ENCODE data around the gene NGDN. TPM values are rescaled to one million over a fixed set of nuclear protein-coding genes. Genes with fewer than 3 reads are reported as not detected.

The NGDN gene
- total RNA-seq, 2 experiments from 2014 or later = 75.2 to 80.3 TPM

DNA sequence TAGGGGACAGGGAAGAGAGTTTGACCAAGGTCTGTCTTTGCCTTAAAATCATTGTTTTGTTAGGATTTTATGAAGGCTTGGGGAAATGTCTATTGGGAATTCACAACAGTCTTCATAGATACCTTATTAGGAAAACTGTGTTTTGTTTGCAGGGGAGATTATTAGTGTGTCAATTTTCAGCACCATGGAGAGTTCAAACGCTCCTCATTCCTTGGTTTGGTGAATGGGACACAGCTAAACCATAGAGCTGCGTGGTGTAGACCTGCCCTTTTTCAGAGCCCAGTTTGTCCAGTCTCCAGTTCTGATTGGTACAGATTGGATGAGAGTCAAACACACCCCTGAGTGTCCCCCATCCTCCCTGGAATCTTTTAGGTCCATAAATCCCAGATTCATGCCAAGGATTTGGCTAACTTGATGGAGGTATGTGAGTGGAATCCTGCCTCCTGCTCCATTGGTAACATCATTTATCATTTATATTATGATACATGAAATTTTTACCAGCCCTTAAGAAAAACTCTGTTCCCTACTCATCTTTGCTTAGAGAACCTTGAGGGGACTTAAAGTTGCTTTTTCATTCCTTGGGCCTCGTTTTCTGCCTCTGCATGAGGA, 12.0 kb downstream of the NGDN start:
- H3K27ac Mint-ChIP-seq = no peak overlapping the region
- no peaks in the 10 kb centered on the region for H3K27me3 Mint-ChIP-seq
- no peaks in the 10 kb centered on the region for H3K9me3 Mint-ChIP-seq
- peaks cover 13% of the 10 kb centered on the region for H3K36me3 Mint-ChIP-seq
- peaks cover 2% of the 10 kb centered on the region for H3K4me1 Mint-ChIP-seq
- DNase-seq = no peak
- no peak overlapping the region for H3K4me3 Mint-ChIP-seq

- Mint-ChIP-seq H3K4me1 (peaks cover 2% of the 10 kb centered on the region), H3K36me3 (peaks cover 13% of the 10 kb centered on the region), H3K27ac (no peak overlapping the region), H3K4me3 (no peak overlapping the region), H3K27me3 (no peaks in the 10 kb centered on the region), H3K9me3 (no peaks in the 10 kb centered on the region)
- DNase-seq = no peak
Observed at GRCh38 chr14:23481979-23482822, 12.7 kb downstream of the NGDN start.

GRCh38 chr14:23482823-23483148, 13.3 kb downstream of the NGDN start:
- Mint-ChIP-seq H3K27me3 (no peaks in the 10 kb centered on the region), H3K36me3 (peaks cover 10% of the 10 kb centered on the region), H3K4me3 (no peak overlapping the region), H3K4me1 (peaks cover under 1% of the 10 kb centered on the region), H3K9me3 (no peaks in the 10 kb centered on the region), H3K27ac (no peak overlapping the region)
- DNase-seq = no peak

DNA sequence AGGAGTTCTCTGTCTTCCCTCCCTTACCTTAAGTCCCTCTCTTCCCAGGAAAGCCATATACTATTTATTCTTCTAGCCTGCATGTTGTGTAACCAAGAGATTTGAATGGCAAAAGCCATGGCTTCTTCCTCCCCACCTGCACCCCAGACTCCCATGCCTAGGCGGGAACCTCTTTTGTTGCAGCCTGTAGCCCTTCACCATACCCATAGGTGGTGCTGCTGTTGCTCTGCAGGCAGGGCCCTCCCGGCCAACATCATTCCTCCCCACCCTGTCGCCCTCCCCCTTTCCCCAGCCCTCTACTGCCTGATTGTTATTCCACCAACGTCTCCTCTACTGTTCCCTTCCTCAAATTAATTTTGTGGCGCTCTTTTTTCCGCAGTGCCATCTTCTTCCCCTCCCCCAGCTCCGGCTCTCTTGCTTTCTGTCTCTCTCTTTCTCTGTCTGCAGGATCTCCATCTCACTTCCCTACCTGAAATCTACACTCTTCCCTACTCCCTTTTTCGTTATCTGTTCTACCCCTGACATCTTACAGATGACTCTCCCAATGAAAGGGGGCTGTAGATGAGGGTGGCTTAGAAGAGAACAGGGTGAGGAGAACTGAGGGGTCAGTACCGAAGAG, 13.8 kb downstream of the NGDN start:
- DNase-seq = peak; percentile 14
- no peaks in the 10 kb centered on the region for H3K27me3 Mint-ChIP-seq
- H3K9me3 Mint-ChIP-seq = no peaks in the 10 kb centered on the region
- no peaks in the 10 kb centered on the region for H3K4me1 Mint-ChIP-seq
- peaks cover 8% of the 10 kb centered on the region for H3K36me3 Mint-ChIP-seq
- H3K4me3 Mint-ChIP-seq = no peak overlapping the region
- no peak overlapping the region for H3K27ac Mint-ChIP-seq

GRCh38 chr14:23485326-23485725, 15.8 kb downstream of the NGDN start:
- H3K9me3 Mint-ChIP-seq = no peaks in the 10 kb centered on the region
- H3K36me3 Mint-ChIP-seq = peaks cover 7% of the 10 kb centered on the region
- H3K27ac Mint-ChIP-seq = no peak overlapping the region
- H3K27me3 Mint-ChIP-seq = no peaks in the 10 kb centered on the region
- H3K4me3 Mint-ChIP-seq = no peak overlapping the region
- no peaks in the 10 kb centered on the region for H3K4me1 Mint-ChIP-seq
- no peak for DNase-seq

DNA sequence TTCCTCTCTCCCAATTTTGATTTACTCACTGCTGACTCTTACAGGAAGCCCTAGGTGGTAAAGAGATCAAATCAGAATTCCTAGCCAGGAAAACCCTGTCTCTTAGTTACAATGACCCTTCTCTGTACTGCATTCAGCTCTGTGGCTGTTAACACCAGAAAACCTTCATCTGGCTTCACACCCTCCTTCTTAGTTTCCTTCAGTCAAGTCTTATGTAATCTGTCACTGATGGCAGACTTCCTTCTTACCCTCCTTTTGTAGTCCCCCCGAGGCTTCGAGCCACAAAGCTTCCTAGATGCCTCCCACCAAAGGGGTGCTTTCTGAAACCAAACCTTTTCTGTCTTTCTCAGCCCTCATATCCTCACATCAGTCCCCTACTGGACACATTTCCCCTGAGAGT, 16.5 kb downstream of the NGDN start:
- no peaks in the 10 kb centered on the region for H3K4me1 Mint-ChIP-seq
- H3K27me3 Mint-ChIP-seq = no peaks in the 10 kb centered on the region
- peaks cover 7% of the 10 kb centered on the region for H3K36me3 Mint-ChIP-seq
- no peaks in the 10 kb centered on the region for H3K9me3 Mint-ChIP-seq
- H3K27ac Mint-ChIP-seq = no peak overlapping the region
- H3K4me3 Mint-ChIP-seq = no peak overlapping the region
- no peak for DNase-seq

DNA sequence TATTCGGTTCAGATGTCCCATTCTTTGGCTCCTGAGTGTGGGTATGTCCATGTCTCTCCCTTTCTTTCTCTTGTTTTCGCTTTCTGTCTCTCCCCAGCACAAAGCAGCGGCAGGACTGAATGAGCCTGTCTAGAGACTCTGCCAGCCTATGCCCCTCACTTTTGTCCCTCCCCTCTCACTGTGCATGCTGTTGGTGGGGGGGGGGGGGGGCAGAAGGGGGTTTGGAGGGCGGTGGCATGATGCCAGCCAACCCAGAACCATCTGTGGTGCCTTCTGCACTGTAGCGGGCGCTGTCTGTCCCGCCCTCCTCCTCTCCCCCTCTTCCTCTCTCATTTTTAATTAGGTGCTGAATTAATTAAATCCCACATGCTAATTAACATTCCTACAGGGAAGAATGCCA, 17.7 kb downstream of the NGDN start:
- Mint-ChIP-seq H3K27me3 (no peaks in the 10 kb centered on the region), H3K9me3 (no peaks in the 10 kb centered on the region), H3K4me3 (no peak overlapping the region), H3K4me1 (no peaks in the 10 kb centered on the region), H3K27ac (no peak overlapping the region), H3K36me3 (peaks cover 7% of the 10 kb centered on the region)
- DNase-seq = no peak

- DNase-seq = no peak
- no peaks in the 10 kb centered on the region for H3K9me3 Mint-ChIP-seq
- H3K27me3 Mint-ChIP-seq = no peaks in the 10 kb centered on the region
- H3K36me3 Mint-ChIP-seq = no peaks in the 10 kb centered on the region
- no peaks in the 10 kb centered on the region for H3K4me1 Mint-ChIP-seq
- no peak overlapping the region for H3K4me3 Mint-ChIP-seq
- no peak overlapping the region for H3K27ac Mint-ChIP-seq
Observed at GRCh38 chr14:23492618-23493272, 23.2 kb downstream of the NGDN start.

DNA sequence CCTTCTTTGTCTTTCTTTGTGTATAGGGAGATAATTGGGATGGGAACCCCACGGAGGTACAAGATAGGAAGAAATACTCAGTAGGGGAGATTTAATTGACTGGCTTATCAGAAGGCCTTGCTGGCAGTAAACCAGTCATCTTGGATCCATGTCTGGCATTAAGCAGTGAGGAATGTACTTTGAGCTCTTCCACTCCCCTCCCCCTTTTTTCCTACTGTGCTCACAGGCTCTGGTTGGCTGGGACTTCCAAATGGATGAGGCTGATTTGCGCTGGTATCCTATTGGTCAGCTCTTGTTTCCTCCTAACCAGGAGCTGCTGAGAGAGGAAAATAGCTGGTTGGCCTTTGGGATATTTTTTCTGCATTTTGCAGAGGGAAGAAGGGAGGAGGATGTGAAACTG, 24.7 kb downstream of the NGDN start:
- Mint-ChIP-seq H3K36me3 (no peaks in the 10 kb centered on the region), H3K9me3 (no peaks in the 10 kb centered on the region), H3K27ac (no peak overlapping the region), H3K4me1 (no peaks in the 10 kb centered on the region), H3K27me3 (no peaks in the 10 kb centered on the region), H3K4me3 (no peak overlapping the region)
- DNase-seq = no peak

GRCh38 chr14:23512156-23512555, 42.7 kb downstream of the NGDN start:
- H3K9me3 Mint-ChIP-seq = no peaks in the 10 kb centered on the region
- peak overlapping the region; percentile 67 for H3K4me3 Mint-ChIP-seq
- DNase-seq = no peak
- no peaks in the 10 kb centered on the region for H3K36me3 Mint-ChIP-seq
- peaks cover 9% of the 10 kb centered on the region for H3K4me1 Mint-ChIP-seq
- H3K27ac Mint-ChIP-seq = peak overlapping the region; percentile 50
- no peaks in the 10 kb centered on the region for H3K27me3 Mint-ChIP-seq

DNA sequence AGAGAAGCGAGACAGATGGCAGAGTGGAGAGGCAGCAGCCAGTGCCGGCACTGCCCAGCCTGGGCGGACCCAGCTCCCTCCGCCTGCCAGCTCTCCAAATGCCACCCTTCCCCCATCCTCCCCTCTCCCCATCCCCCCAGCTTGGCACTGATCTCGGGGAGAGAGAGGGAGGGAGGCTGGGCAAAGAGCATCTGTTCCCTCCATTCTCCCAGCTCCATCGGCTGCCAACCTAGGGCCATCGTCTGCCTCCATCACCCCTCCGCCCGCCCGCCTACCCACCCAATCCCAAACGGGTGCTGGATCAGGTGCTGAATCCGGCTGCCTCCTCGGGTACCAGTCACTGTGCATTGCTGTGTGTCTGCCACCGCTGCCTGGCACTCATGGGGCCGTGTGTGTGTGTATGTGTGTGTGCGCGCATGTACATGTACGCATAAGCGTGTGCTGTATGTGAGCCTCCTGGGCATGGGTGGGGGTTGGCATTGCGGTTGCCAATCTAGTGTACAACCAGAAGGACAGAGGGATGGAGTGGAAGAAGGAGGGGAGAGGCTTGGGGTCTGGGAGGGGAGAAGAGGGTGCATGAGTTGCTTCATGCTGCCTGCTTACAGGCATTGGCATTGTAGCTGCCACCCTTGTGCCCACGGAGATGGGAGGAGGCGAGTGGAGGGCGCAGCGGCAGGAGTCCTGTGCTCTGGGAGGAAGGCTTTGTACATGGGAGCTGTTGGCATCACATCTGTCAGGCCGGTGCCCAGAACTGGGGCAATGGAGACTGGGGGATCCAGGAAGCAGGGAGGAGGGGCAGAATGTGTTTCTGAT, 43.7 kb downstream of the NGDN start:
- Mint-ChIP-seq H3K9me3 (no peaks in the 10 kb centered on the region), H3K27me3 (no peaks in the 10 kb centered on the region), H3K4me1 (peaks cover 9% of the 10 kb centered on the region), H3K36me3 (no peaks in the 10 kb centered on the region), H3K27ac (no peak overlapping the region), H3K4me3 (peak overlapping the region; percentile 5)
- DNase-seq = no peak

- H3K36me3 Mint-ChIP-seq = no peaks in the 10 kb centered on the region
- no peaks in the 10 kb centered on the region for H3K9me3 Mint-ChIP-seq
- H3K4me3 Mint-ChIP-seq = no peak overlapping the region
- no peak for DNase-seq
- no peak overlapping the region for H3K27ac Mint-ChIP-seq
- peaks cover 9% of the 10 kb centered on the region for H3K4me1 Mint-ChIP-seq
- no peaks in the 10 kb centered on the region for H3K27me3 Mint-ChIP-seq
Observed at GRCh38 chr14:23513818-23514643, 44.5 kb downstream of the NGDN start.

- no peak for DNase-seq
- no peaks in the 10 kb centered on the region for H3K9me3 Mint-ChIP-seq
- no peak overlapping the region for H3K4me3 Mint-ChIP-seq
- no peaks in the 10 kb centered on the region for H3K27me3 Mint-ChIP-seq
- H3K27ac Mint-ChIP-seq = no peak overlapping the region
- H3K4me1 Mint-ChIP-seq = peaks cover 9% of the 10 kb centered on the region
- no peaks in the 10 kb centered on the region for H3K36me3 Mint-ChIP-seq
Observed at GRCh38 chr14:23514644-23514957, 45.1 kb downstream of the NGDN start.

DNA sequence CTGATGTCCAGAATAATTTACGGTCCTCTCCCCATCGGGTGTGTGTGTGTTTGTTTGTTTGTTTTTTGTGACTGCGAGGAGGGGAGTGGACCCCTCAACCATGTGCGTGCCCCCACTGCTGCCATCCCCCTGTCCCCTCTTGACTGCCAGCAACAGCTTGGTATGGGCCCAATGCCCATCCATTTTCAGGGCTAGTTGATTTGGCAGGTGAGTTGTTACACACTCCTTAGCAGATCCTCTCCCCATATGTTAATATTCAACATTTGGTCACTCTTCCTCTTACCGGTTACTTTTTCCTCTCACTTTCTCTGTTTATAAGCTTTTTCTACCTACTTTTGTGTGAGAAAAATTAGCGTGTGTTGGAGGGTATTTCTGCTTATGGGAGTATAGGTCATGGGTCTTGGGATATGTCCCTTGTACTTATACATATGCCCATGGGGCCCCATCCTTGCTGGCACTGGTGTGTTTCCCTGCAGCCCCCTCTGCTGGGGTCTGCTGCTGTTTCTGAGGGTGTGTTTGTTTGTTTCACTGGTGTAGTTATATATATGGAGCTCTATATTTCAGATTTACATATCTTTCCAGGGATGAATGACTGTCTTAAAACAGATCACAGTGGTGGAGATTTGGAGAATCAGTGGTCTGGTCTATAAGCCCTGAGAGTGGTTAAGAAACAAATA, 48.3 kb downstream of the NGDN start:
- no peaks in the 10 kb centered on the region for H3K36me3 Mint-ChIP-seq
- no peaks in the 10 kb centered on the region for H3K9me3 Mint-ChIP-seq
- no peak overlapping the region for H3K4me3 Mint-ChIP-seq
- no peak for DNase-seq
- peak overlapping the region; percentile 17 for H3K27ac Mint-ChIP-seq
- no peaks in the 10 kb centered on the region for H3K27me3 Mint-ChIP-seq
- no peaks in the 10 kb centered on the region for H3K4me1 Mint-ChIP-seq
